SK-N-SH (cell line): ENCODE measurements around the gene ADTRP. TPM values are rescaled to one million over a fixed set of nuclear protein-coding genes. Genes with fewer than 3 reads are reported as not detected.

ENCODE experiments used
- CTCF ChIA-PET: fragments of 300-600, 350-600 bp; formaldehyde crosslinking; extraction: SDS; loops from one replicate; lab custom pipeline; 2021; lab: Yijun Ruan, JAX
- POLR2A ChIA-PET: fragments of 350-600 bp; sonication (Branson Sonifier 250); formaldehyde crosslinking; extraction: SDS; loops from one replicate; lab custom pipeline; 2020; ENCODE audit warnings: antibody characterized with exemption, inconsistent platforms; lab: Yijun Ruan, JAX
- DNase-seq: peaks from one replicate; pipeline ENCODE4 v3.0.0; 2012
- H2AFZ ChIP-seq: fragments of 200-600 bp; sonication (generic); 2 replicates; pipeline ENCODE4 v1.8.1; 2016; ENCODE audit warnings: antibody characterized with exemption, mild to moderate bottlenecking, low read depth
- H3F3A ChIP-seq: fragments of 200-600 bp; sonication (generic); replicated peaks from 2 replicates; pipeline ENCODE3; 2016; ENCODE audit warnings: antibody characterized with exemption, mild to moderate bottlenecking; ENCODE audit not compliant: insufficient read depth
- H3K27ac ChIP-seq, 2 experiments: fragments of 200-500 bp in 1 of 2; fragments of 200-600 bp in 1 of 2; sonication (Bioruptor generic) in 1 of 2; sonication (generic), shearing (Covaris generic) in 1 of 2; 2 replicates each; pipeline versions ENCODE4 v1.5.1 to v1.6.1; 2014 to 2016; ENCODE audit warnings: low read depth in 2 of 2, inconsistent platforms in 1 of 2, low read length in 1 of 2, mild to moderate bottlenecking in 1 of 2, mixed read lengths in 1 of 2
- H3K27me3 ChIP-seq: fragments of 200-600 bp; sonication (generic), shearing (Covaris generic); 2 replicates; pipeline ENCODE4 v1.6.1; 2016; ENCODE audit warnings: mixed run types; ENCODE audit not compliant: insufficient read depth
- H3K36me3 ChIP-seq, 2 experiments: fragments of 200-500 bp in 1 of 2; fragments of 200-600 bp in 1 of 2; sonication (Bioruptor generic) in 1 of 2; sonication (generic) in 1 of 2; replicated peaks in 1 of 2; 2 replicates each; pipeline versions ENCODE3 to v1.5.1; 2014 to 2016; ENCODE audit warnings: low read length in 1 of 2, mild to moderate bottlenecking in 1 of 2; ENCODE audit not compliant: insufficient read depth in 2 of 2, control insufficient read depth in 1 of 2
- H3K4me1 ChIP-seq, 2 experiments: fragments of 200-500 bp in 1 of 2; fragments of 200-600 bp in 1 of 2; sonication (Bioruptor generic) in 1 of 2; sonication (generic), shearing (Covaris generic) in 1 of 2; 2 replicates each; pipeline versions ENCODE4 v1.5.1 to v1.6.1; 2014 to 2016; ENCODE audit warnings: low read depth in 1 of 2, low read length in 1 of 2, mixed run types in 1 of 2; ENCODE audit not compliant: insufficient read depth in 2 of 2, control insufficient read depth in 1 of 2
- H3K4me2 ChIP-seq: fragments of 200-600 bp; sonication (generic), shearing (Covaris generic); 2 replicates; pipeline ENCODE4 v1.6.1; 2017; ENCODE audit warnings: mixed run types
- H3K4me3 ChIP-seq, 2 experiments: fragments of 200-500 bp in 1 of 2; fragments of 200-600 bp in 1 of 2; sonication (Bioruptor generic) in 1 of 2; sonication (generic), shearing (Covaris generic) in 1 of 2; 2 replicates each; pipeline versions ENCODE4 v1.5.1 to v1.8.1; 2014 to 2016; ENCODE audit warnings: low read depth in 2 of 2, inconsistent platforms in 1 of 2, low read length in 1 of 2, mild to moderate bottlenecking in 1 of 2, mixed read lengths in 1 of 2, moderate library complexity in 1 of 2
- H3K79me2 ChIP-seq: fragments of 200-600 bp; sonication (generic); 2 replicates; pipeline ENCODE4 v1.8.1; 2017; ENCODE audit warnings: mild to moderate bottlenecking; ENCODE audit not compliant: insufficient read depth
- H3K9ac ChIP-seq: fragments of 200-600 bp; sonication (generic); 2 replicates; pipeline ENCODE4 v1.6.1; 2017; ENCODE audit warnings: mixed run types
- H3K9me2 ChIP-seq: fragments of 200-600 bp; sonication (generic); 2 replicates; pipeline ENCODE4 v1.6.1; 2017; ENCODE audit warnings: mixed run types
- H3K9me3 ChIP-seq: fragments of 200-600 bp; sonication (generic); 2 replicates; pipeline ENCODE4 v1.6.1; 2017; ENCODE audit warnings: mixed run types, mild to moderate bottlenecking, moderate library complexity
- H4K20me1 ChIP-seq: fragments of 200-600 bp; sonication (generic); 2 replicates; pipeline ENCODE4 v1.6.1; 2017; ENCODE audit warnings: mild to moderate bottlenecking, mixed run types; ENCODE audit not compliant: insufficient read depth
- CTCF ChIP-seq: fragments of 200-600 bp; sonication (generic); IDR thresholded peaks from 2 replicates; pipeline ENCODE4 v1.6.1; 2017; ENCODE audit warnings: antibody characterized with exemption, mild to moderate bottlenecking, moderate library complexity
- ELF1 ChIP-seq: IDR thresholded peaks from 2 replicates; pipeline ENCODE4 v1.4.0; 2012
- FOSL2 ChIP-seq: IDR thresholded peaks from 2 replicates; pipeline ENCODE4 v1.4.0; 2012; ENCODE audit warnings: low read depth, mild to moderate bottlenecking, moderate library complexity, borderline replicate concordance
- FOXM1 ChIP-seq: IDR thresholded peaks from 2 replicates; pipeline ENCODE4 v1.4.0; 2012; ENCODE audit warnings: low read depth, mild to moderate bottlenecking
- NFIC ChIP-seq: IDR thresholded peaks from 2 replicates; pipeline ENCODE4 v1.4.0; 2012; ENCODE audit warnings: borderline replicate concordance
- RCOR1 ChIP-seq: fragments of 150-350 bp; IDR thresholded peaks from 2 replicates; pipeline ENCODE4 v1.6.1; 2017; ENCODE audit warnings: antibody characterized with exemption, low read length
- REST ChIP-seq: IDR thresholded peaks from 2 replicates; pipeline ENCODE4 v1.6.1; 2012; ENCODE audit warnings: mild to moderate bottlenecking, low read depth, low read length, moderate library complexity
- RFX5 ChIP-seq: IDR thresholded peaks from 2 replicates; pipeline ENCODE4 v1.6.1; 2012; ENCODE audit warnings: mild to moderate bottlenecking, improper control_type of control experiment, low read length
- USF1 ChIP-seq: IDR thresholded peaks from 2 replicates; pipeline ENCODE4 v1.4.0; 2012; ENCODE audit warnings: low read depth, borderline replicate concordance
- USF2 ChIP-seq: fragments of 150-350 bp; IDR thresholded peaks from 2 replicates; pipeline ENCODE4 v1.6.1; 2017; ENCODE audit warnings: antibody characterized with exemption, low read length, low read depth, borderline replicate concordance
- YY1 ChIP-seq: IDR thresholded peaks from 2 replicates; pipeline ENCODE4 v1.4.0; 2012; ENCODE audit warnings: low read depth, mild to moderate bottlenecking
- WGBS: methylation state at CpG from one replicate; pipeline ENCODE4 v1.1.6; 2017; ENCODE audit warnings: low lambda C conversion rate; 5-methylcytosine and 5-hydroxymethylcytosine counted together
- polyA plus RNA-seq, 3 experiments: library from polyadenylated mRNA; depleted of rRNA; stranded (reverse); fragments of >200 nt; gene quantifications; 2 replicates each; pipeline ENCODE4 v1.2.3, GENCODE V29; 2012

Gene ADTRP
- polyA plus RNA-seq, 1 of the 3 experiments (the other 2 are of a cell fraction) = 0.84 TPM

GRCh38 chr6:11791354-11792107 is 12.9 kb upstream of the ADTRP start:
- CTCF ChIA-PET = interaction anchor here (0.7 kb wide), 1 partner anchor 355 kb away, joined by 3 read pairs; no protein-coding TSS in a partner anchor
- Histone ChIP-seq H3K9me2 (no peaks in the 10 kb centered on the region), H3K27me3 (no peaks in the 10 kb centered on the region), H3K79me2 (no peaks in the 10 kb centered on the region), H2AFZ (no peak overlapping the region), H3K4me1 (no peaks in the 10 kb centered on the region), H3K4me3 (no peak overlapping the region), H4K20me1 (no peaks in the 10 kb centered on the region), H3K36me3 (no peaks in the 10 kb centered on the region), H3K9me3 (peaks cover 10% of the 10 kb centered on the region), H3K27ac (no peak overlapping the region), H3F3A (no peaks in the 10 kb centered on the region), H3K9ac (no peak overlapping the region), H3K4me2 (no peak overlapping the region)
- WGBS = 91% methylated on average over 8 of the region's 8 CpGs
- DNase-seq = no peak
- POLR2A ChIA-PET = no interaction called here
- TF ChIP-seq USF2 (no peak), FOXM1 (no peak), RCOR1 (no peak), RFX5 (no peak), REST (no peak), USF1 (no peak), YY1 (no peak)

- Histone ChIP-seq H3K4me3 (no peak overlapping the region), H2AFZ (no peak overlapping the region), H3K36me3 (no peaks in the 10 kb centered on the region), H4K20me1 (no peaks in the 10 kb centered on the region), H3K27me3 (no peaks in the 10 kb centered on the region), H3K9me2 (no peaks in the 10 kb centered on the region), H3K4me1 (no peaks in the 10 kb centered on the region), H3K9ac (no peak overlapping the region), H3K79me2 (no peaks in the 10 kb centered on the region), H3K27ac (no peak overlapping the region), H3K4me2 (no peak overlapping the region), H3K9me3 (peaks cover 10% of the 10 kb centered on the region), H3F3A (no peaks in the 10 kb centered on the region)
- TF ChIP-seq ELF1 (no peak), NFIC (no peak), CTCF (no peak), FOSL2 (no peak)
- ChIA-PET POLR2A (no interaction called here), CTCF (no interaction called here)
- 89% methylated on average over 5 of the region's 5 CpGs for WGBS
- no peak for DNase-seq
Measured at GRCh38 chr6:11789744-11790143, 11.1 kb upstream of the ADTRP start.
